ENCODE measurements around the gene SNX21.

GRCh38 chr20:45836841-45837240 lies 3.2 kb downstream of the SNX21 start:
- no peak for TF ChIP-seq CTCF (IDR thresholded peaks at IDR 0.05; ENCODE audit: borderline replicate concordance, extremely low read depth, low read length, poor library complexity, severe bottlenecking)
- TF ChIP-seq EZH2 (IDR thresholded peaks at IDR 0.05; ENCODE audit: borderline replicate concordance, low read depth, low read length, severe bottlenecking), result no peak
